Adrenal gland (tissue), 12 donors: ENCODE results near the gene TCERG1. TPM values are rescaled to one million over a fixed set of nuclear protein-coding genes. Genes with fewer than 3 reads are reported as not detected.

Experiments used
- DNase-seq, 7 donors: peaks; one replicate each; pipeline ENCODE4 v3.0.0-alpha.2; 2019 to 2020
- H3K27ac ChIP-seq, 5 donors: fragments of 200-600 bp; sonication (generic) in 4 of 5; 1 replicate in 3 of 5; 2 replicates in 2 of 5; pipeline versions ENCODE4 v1.5.1 to v1.8.0; 2016 to 2020; ENCODE audit warnings: mild to moderate bottlenecking in 1 of 5
- H3K27me3 ChIP-seq: fragments of 200-600 bp; 2 replicates; pipeline ENCODE4 v1.8.0; 2021
- H3K36me3 ChIP-seq, 2 donors: fragments of 200-600 bp; replicated peaks in 1 of 2; 1 replicate in 1 of 2; 2 replicates in 1 of 2; pipeline versions ENCODE4 v1.5.1 to v1.8.0; 2018 to 2022
- H3K4me1 ChIP-seq, 2 donors: fragments of 200-600 bp; replicated peaks in 1 of 2; 1 replicate in 1 of 2; 2 replicates in 1 of 2; pipeline versions ENCODE4 v1.5.1 to v1.8.0; 2018 to 2021
- H3K4me3 ChIP-seq, 4 donors: fragments of 200-600 bp; sonication (generic) in 3 of 4; one replicate each; pipeline ENCODE4 v1.5.1; 2016 to 2018
- H3K9me3 ChIP-seq, 3 donors: fragments of 200-600 bp; sonication (generic) in 1 of 3; replicated peaks in 1 of 3; 1 replicate in 2 of 3; 2 replicates in 1 of 3; pipeline versions ENCODE4 v1.5.1 to v1.8.0; 2016 to 2021
- POLR2A ChIP-seq, 2 donors: fragments of 450-650 bp; IDR thresholded peaks; one replicate each; pipeline ENCODE4 v1.6.1; 2017; ENCODE audit warnings: antibody characterized with exemption in 2 of 2, mild to moderate bottlenecking in 2 of 2, moderate library complexity in 1 of 2
- WGBS, 4 donors: extraction: QIAGEN DNeasy Blood & Tissue Kit in 2 of 4; methylation state at CpG; one replicate each; pipeline versions ENCODE4 v1.1.5 to v1.1.7; 2013 to 2017; 5-methylcytosine and 5-hydroxymethylcytosine counted together
- intact Hi-C, 2 donors: fragments of 100-400 bp; cut with DNase I; formaldehyde crosslinking; loops; one replicate each; pipeline versions ENCODE4 v1.14.1 to v1.15.0; 2022 to 2023
- polyA plus RNA-seq, 3 donors: library from polyadenylated mRNA; stranded (reverse); fragments of 200-250 nt in 2 of 3; fragments of 350-450 nt in 1 of 3; fragmentation: Illumina TruSeq in 1 of 3; extraction: RNeasy Lipid Tissue Mini Kit (QIAGEN cat#74804) in 1 of 3; gene quantifications; one replicate each; pipeline ENCODE4 v1.2.3, GENCODE V29; 2013 to 2014
- total RNA-seq, 9 donors: library from RNA; depleted of rRNA in 4 of 9; stranded (reverse); fragments of >200 nt in 4 of 9; fragments of 120-200 nt in 1 of 9; fragmentation: NEBNext Ultra II Directional in 1 of 9; extraction: Animal tissue kit (Norgen Biotek cat#: 25700) in 1 of 9; gene quantifications; one replicate each; pipeline versions ENCODE4 v1.1.0 to v1.2.4, GENCODE V29; 2013 to 2023
- TF ChIP-seq, protein P1 (sequence below), 6 experiments: fragments of 450-650 bp in 4 of 6; fragments of 200-600 bp in 2 of 6; sonication (generic) in 1 of 6; IDR thresholded peaks; 1 replicate in 5 of 6; 2 replicates in 1 of 6; pipeline versions ENCODE4 v1.5.1 to v1.8.0; 2016 to 2021; ENCODE audit warnings: antibody characterized with exemption in 6 of 6, mild to moderate bottlenecking in 2 of 6, moderate library complexity in 1 of 6
- donor health status: healthy with polysubstance abuse.
- donor health status: Bipolar disorder and iron deficiency.
- donor health status: DM: yes; HTN: yes; CAD: no.
- donor health status: DM: no; HTN: no; CAD: no.
- donor health status: DM: no; HTN: no; CAD: no.
- donor health status: DM: yes; HTN: yes; CAD: no.

TCERG1 gene
- total and polyA plus RNA-seq, 12 donors, result 12.1 to 80.4 (median 45.5) TPM

DNA sequence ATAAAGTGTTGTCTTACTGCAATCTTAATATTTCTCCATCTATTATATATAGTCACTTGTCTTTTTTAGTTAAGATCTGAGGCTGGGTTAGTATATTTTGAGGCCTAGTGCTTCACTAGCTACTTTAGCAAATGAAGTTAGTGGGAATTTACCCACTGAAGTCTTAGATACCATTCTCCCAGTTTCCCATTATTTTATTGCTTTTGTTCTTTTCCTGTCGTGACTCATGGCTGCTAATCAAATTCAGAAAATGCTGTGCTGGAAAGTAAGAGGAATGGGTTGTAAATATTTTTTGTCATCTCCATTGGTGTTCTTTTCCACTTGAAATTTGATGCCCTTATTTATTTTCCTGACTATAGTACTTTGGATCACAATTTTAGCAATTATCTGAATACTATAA is 14.2 kb downstream of the TCERG1 start:
- H3K9me3 ChIP-seq, result no peaks in the 10 kb centered on the region
- H3K4me1 ChIP-seq, result peaks cover 6 to 10% of the 10 kb centered on the region in 2 donors
- TF ChIP-seq POLR2A (IDR thresholded peaks at IDR 0.05), result no peak
- TF ChIP-seq, protein P1, sequence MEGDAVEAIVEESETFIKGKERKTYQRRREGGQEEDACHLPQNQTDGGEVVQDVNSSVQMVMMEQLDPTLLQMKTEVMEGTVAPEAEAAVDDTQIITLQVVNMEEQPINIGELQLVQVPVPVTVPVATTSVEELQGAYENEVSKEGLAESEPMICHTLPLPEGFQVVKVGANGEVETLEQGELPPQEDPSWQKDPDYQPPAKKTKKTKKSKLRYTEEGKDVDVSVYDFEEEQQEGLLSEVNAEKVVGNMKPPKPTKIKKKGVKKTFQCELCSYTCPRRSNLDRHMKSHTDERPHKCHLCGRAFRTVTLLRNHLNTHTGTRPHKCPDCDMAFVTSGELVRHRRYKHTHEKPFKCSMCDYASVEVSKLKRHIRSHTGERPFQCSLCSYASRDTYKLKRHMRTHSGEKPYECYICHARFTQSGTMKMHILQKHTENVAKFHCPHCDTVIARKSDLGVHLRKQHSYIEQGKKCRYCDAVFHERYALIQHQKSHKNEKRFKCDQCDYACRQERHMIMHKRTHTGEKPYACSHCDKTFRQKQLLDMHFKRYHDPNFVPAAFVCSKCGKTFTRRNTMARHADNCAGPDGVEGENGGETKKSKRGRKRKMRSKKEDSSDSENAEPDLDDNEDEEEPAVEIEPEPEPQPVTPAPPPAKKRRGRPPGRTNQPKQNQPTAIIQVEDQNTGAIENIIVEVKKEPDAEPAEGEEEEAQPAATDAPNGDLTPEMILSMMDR (IDR thresholded peaks at IDR 0.05), result no peak
- DNase-seq, result no peak
- H3K36me3 ChIP-seq, result peaks cover 0 to 61% of the 10 kb centered on the region in 2 donors
- H3K27me3 ChIP-seq, result no peaks in the 10 kb centered on the region
- H3K4me3 ChIP-seq, result no peak overlapping the region
- H3K27ac ChIP-seq, result no peak overlapping the region
- 41 to 48% (median 45%) methylated on average over 1 of the region's 1 CpG for WGBS, 4 donors
- intact Hi-C loops, result no loop called here

DNA sequence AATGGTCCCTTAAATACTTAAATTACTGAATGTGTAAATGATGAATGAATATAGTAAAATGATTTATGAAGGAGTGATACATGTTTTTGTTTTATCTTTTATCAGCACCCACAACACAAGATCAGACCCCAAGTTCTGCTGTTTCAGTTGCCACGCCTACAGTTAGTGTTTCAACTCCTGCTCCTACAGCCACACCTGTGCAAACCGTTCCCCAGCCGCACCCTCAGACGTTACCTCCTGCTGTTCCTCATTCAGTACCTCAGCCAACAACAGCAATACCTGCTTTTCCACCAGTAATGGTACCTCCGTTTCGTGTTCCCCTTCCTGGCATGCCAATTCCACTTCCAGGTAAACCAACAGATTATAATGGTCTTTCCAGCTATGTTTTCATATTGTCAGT is 16.3 kb downstream of the TCERG1 start:
- TF ChIP-seq, protein P1 (IDR thresholded peaks at IDR 0.05), result no peak
- no peak for TF ChIP-seq POLR2A (IDR thresholded peaks at IDR 0.05)
- Histone ChIP-seq H3K9me3 (no peaks in the 10 kb centered on the region), H3K4me1 (peaks cover 6 to 18% of the 10 kb centered on the region in 2 donors), H3K27me3 (no peaks in the 10 kb centered on the region), H3K27ac (no peak overlapping the region), H3K4me3 (no peak overlapping the region), H3K36me3 (peaks cover 0 to 43% of the 10 kb centered on the region in 2 donors)
- DNase-seq, result no peak
- 92 to 97% (median 94%) methylated on average over 6 of the region's 6 CpGs for WGBS, 4 donors
- intact Hi-C loops, result no loop called here

DNA sequence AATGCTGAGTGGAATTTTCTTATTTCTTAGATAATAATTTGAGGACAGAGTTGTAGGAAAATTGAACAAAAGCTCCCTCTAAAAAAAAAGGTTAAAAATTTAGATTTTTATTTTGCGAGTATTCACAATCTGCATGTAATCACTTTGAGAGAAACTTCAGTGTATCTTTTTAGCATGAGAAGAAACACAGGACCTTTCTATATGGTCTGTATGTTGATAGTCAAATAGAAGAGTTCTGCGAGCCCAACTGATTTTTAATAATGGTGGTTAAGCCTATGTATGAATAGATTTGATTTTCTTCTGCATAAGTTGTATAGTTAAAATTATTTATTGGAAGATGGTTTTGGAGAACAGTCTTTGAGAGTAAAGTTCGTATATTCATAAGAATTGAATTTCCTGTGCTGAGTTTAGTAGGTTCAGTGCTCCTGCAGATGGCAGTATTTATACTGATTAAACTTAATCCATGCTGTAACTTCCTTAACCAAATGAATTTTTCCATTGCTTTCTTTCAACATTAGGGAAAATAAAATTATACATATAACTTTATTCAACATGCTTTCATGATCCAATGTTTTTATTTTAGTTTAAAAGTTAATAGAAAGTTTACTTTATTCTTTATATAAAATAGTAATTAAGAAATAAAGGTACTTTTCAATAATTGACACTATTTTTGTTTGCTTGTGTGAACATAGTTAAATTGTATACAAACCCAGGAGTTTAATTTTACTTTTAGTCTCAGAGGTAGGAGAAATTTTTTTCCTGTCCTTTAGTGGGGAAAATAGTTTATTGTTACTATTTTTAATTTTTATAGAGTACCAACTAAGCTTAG is 19.6 kb downstream of the TCERG1 start:
- no peak for TF ChIP-seq POLR2A (IDR thresholded peaks at IDR 0.05)
- TF ChIP-seq, protein P1 (IDR thresholded peaks at IDR 0.05), result peak in 3 of 6 experiments; percentile 19 to 48 (median 28)
- Histone ChIP-seq H3K9me3 (no peaks in the 10 kb centered on the region), H3K27ac (no peak overlapping the region), H3K4me1 (peaks cover 3 to 8% of the 10 kb centered on the region in 2 donors), H3K27me3 (no peaks in the 10 kb centered on the region), H3K36me3 (peaks cover 4 to 48% of the 10 kb centered on the region in 2 donors), H3K4me3 (no peak overlapping the region)
- intact Hi-C loops, result no loop called here
- WGBS, 4 donors, result 51 to 55% (median 53%) methylated on average over 3 of the region's 3 CpGs
- DNase-seq, result no peak

DNA sequence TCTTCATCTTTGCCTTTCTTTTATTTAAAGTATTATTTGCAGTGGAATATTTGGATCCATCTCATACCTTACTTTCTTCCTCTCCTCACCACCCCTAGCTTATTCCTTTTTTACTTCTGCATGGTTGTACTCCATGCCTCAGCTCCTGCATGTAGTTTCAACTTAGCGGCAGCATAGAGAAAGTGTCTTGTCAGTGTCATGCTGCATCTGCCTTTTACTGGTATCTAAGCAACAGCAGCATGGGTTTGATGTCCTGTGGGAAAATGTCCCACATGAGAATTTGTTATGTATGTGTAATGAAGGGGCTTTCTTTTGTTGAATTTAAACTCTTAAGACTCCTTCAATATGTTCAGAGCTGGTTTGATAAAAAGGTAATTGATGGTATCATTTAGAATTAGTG is 20.6 kb downstream of the TCERG1 start:
- DNase-seq, result no peak
- H3K27ac ChIP-seq, result no peak overlapping the region
- H3K4me3 ChIP-seq, result no peak overlapping the region
- peaks cover 4 to 55% of the 10 kb centered on the region in 2 donors for H3K36me3 ChIP-seq
- no peaks in the 10 kb centered on the region for H3K9me3 ChIP-seq
- intact Hi-C loops, result no loop called here
- peaks cover 0 to 8% of the 10 kb centered on the region in 2 donors for H3K4me1 ChIP-seq
- TF ChIP-seq, protein P1 (IDR thresholded peaks at IDR 0.05), result no peak
- no peak for TF ChIP-seq POLR2A (IDR thresholded peaks at IDR 0.05)
- 92 to 97% (median 94%) methylated on average over 1 of the region's 1 CpG for WGBS, 4 donors
- no peaks in the 10 kb centered on the region for H3K27me3 ChIP-seq
